Astrocyte (in vitro differentiated cells and primary cell): ENCODE results near the gene SLC37A1. TPM values are rescaled to one million over a fixed set of nuclear protein-coding genes. Genes with fewer than 3 reads are reported as not detected.

Experiments
- DNase-seq: peaks from one replicate; pipeline ENCODE4 v3.0.0-alpha.2; 2010; ENCODE audit warnings: low read depth
- FAIRE-seq: peaks from 2 replicates; lab custom pipeline; 2011; peaks lifted over from hg19 to GRCh38; lab: Jason Lieb, UNC
- H2AFZ ChIP-seq: 2 replicates; pipeline ENCODE4 v1.6.0; 2012; ENCODE audit warnings: low read depth, low read length, inconsistent platforms
- H3K27ac ChIP-seq: 2 replicates; pipeline ENCODE4 v1.5.1; 2011; ENCODE audit warnings: low read depth, low read length, inconsistent platforms
- H3K27me3 ChIP-seq: 2 replicates; pipeline ENCODE4 v1.6.0; 2011; ENCODE audit warnings: low read length, inconsistent platforms; ENCODE audit not compliant: insufficient read depth
- H3K36me3 ChIP-seq: 2 replicates; pipeline ENCODE4 v1.5.1; 2011; ENCODE audit warnings: low read length, inconsistent platforms; ENCODE audit not compliant: insufficient read depth
- H3K4me1 ChIP-seq: 2 replicates; pipeline ENCODE4 v1.5.1; 2011; ENCODE audit warnings: low read length, inconsistent platforms; ENCODE audit not compliant: insufficient read depth
- H3K4me2 ChIP-seq: 2 replicates; pipeline ENCODE4 v1.6.0; 2012; ENCODE audit warnings: low read length, inconsistent platforms
- H3K4me3 ChIP-seq: 2 replicates; pipeline ENCODE4 v1.5.1; 2011; ENCODE audit warnings: low read depth, mild to moderate bottlenecking, low read length, inconsistent platforms; ENCODE audit not compliant: insufficient read depth
- H3K79me2 ChIP-seq: 2 replicates; pipeline ENCODE4 v1.6.0; 2012; ENCODE audit warnings: mild to moderate bottlenecking, low read length, inconsistent platforms; ENCODE audit not compliant: insufficient read depth
- H3K9ac ChIP-seq: 2 replicates; pipeline ENCODE4 v1.6.0; 2012; ENCODE audit warnings: mild to moderate bottlenecking, low read length, inconsistent platforms
- H3K9me3 ChIP-seq: 2 replicates; pipeline ENCODE4 v1.5.1; 2012; ENCODE audit warnings: low read depth, mild to moderate bottlenecking, low read length, inconsistent platforms; ENCODE audit not compliant: insufficient read depth
- H4K20me1 ChIP-seq: 2 replicates; pipeline ENCODE4 v1.6.0; 2012; ENCODE audit warnings: low read length, inconsistent platforms; ENCODE audit not compliant: insufficient read depth
- H3K27ac Mint-ChIP-seq: one replicate; pipeline ENCODE4 v1.8.0; 2021; ENCODE audit warnings: mild to moderate bottlenecking, mixed read lengths; ENCODE audit not compliant: unreplicated experiment
- H3K27me3 Mint-ChIP-seq: one replicate; pipeline ENCODE4 v1.8.0; 2021; ENCODE audit warnings: low read depth, mixed read lengths; ENCODE audit not compliant: unreplicated experiment
- H3K36me3 Mint-ChIP-seq: one replicate; pipeline ENCODE4 v1.8.0; 2021; ENCODE audit warnings: low read depth, mixed read lengths; ENCODE audit not compliant: unreplicated experiment
- H3K4me1 Mint-ChIP-seq: one replicate; pipeline ENCODE4 v1.8.0; 2021; ENCODE audit warnings: low read depth, mixed read lengths; ENCODE audit not compliant: unreplicated experiment
- H3K4me3 Mint-ChIP-seq: one replicate; pipeline ENCODE4 v1.8.0; 2021; ENCODE audit warnings: mild to moderate bottlenecking, moderate library complexity, mixed read lengths; ENCODE audit not compliant: unreplicated experiment
- H3K9me3 Mint-ChIP-seq: one replicate; pipeline ENCODE4 v1.8.0; 2021; ENCODE audit warnings: mild to moderate bottlenecking, mixed read lengths; ENCODE audit not compliant: unreplicated experiment
- CTCF ChIP-seq: IDR thresholded peaks from 2 replicates; pipeline ENCODE4 v1.5.1; 2011; ENCODE audit warnings: low read depth, mild to moderate bottlenecking, inconsistent platforms, low read length, moderate library complexity; ENCODE audit not compliant: insufficient read depth
- EZH2 ChIP-seq: IDR thresholded peaks from 2 replicates; pipeline ENCODE4 v1.6.1; 2012; ENCODE audit warnings: mild to moderate bottlenecking, low read length, inconsistent platforms; ENCODE audit not compliant: insufficient read depth
- total RNA-seq: library from RNA; stranded (reverse); gene quantifications from 2 replicates; pipeline ENCODE4 v1.2.1, GENCODE V29; 2021

Gene SLC37A1
- total RNA-seq, 1 donor from 2014 or later = 6.9 TPM

GRCh38 chr21:42544544-42544943 lies 30.9 kb downstream of the SLC37A1 start:
- FAIRE-seq = no peak
- DNase-seq = no peak
- H3K9me3 Mint-ChIP-seq = no peaks in the 10 kb centered on the region
- no peak overlapping the region for H3K4me3 ChIP-seq
- H3K36me3 Mint-ChIP-seq = peaks cover 15% of the 10 kb centered on the region
- H3K9me3 ChIP-seq = no peaks in the 10 kb centered on the region
- no peak overlapping the region for H3K4me3 Mint-ChIP-seq
- H3K27me3 Mint-ChIP-seq = peaks cover 26% of the 10 kb centered on the region
- no peaks in the 10 kb centered on the region for H3K79me2 ChIP-seq
- H3K4me1 ChIP-seq = no peaks in the 10 kb centered on the region
- H3K4me1 Mint-ChIP-seq = no peaks in the 10 kb centered on the region
- no peaks in the 10 kb centered on the region for H3K36me3 ChIP-seq
- H3K27ac Mint-ChIP-seq = peak overlapping the region; percentile 59
- TF ChIP-seq CTCF = no peak
- TF ChIP-seq EZH2 = no peak
- H3K4me2 ChIP-seq = no peak overlapping the region
- H3K27ac ChIP-seq = no peak overlapping the region
- no peaks in the 10 kb centered on the region for H4K20me1 ChIP-seq
- H2AFZ ChIP-seq = no peak overlapping the region
- H3K27me3 ChIP-seq = no peaks in the 10 kb centered on the region
- no peak overlapping the region for H3K9ac ChIP-seq

DNA sequence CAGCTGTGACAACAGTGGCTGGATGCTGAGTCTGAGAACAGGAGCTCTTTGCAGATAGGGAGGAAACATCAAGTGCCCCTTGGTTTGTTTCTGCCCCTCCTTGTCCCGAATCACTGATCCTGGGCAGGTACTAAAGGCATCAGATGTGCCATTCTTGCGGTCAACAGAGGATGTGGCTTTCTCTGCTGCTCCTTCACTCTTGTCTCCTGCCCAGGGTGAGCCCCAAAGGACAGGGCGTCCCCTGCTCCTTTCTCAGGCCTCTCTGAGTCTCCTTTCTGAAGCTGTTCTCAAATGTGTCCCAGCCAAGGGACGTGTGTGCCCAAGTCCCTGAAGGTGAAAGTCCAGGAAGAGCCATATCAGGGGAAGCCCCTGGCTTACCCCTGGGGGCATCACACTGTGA lies 31.7 kb downstream of the SLC37A1 start:
- H3K9me3 ChIP-seq = no peaks in the 10 kb centered on the region
- FAIRE-seq = no peak
- Mint-ChIP-seq H3K9me3 (no peaks in the 10 kb centered on the region), H3K36me3 (peaks cover 15% of the 10 kb centered on the region), H3K27me3 (peaks cover 20% of the 10 kb centered on the region), H3K4me3 (no peak overlapping the region), H3K27ac (no peak overlapping the region), H3K4me1 (no peaks in the 10 kb centered on the region)
- no peaks in the 10 kb centered on the region for H3K79me2 ChIP-seq
- no peak for DNase-seq
- no peaks in the 10 kb centered on the region for H3K4me1 ChIP-seq
- TF ChIP-seq CTCF (no peak), EZH2 (no peak)
- no peak overlapping the region for H2AFZ ChIP-seq
- H4K20me1 ChIP-seq = no peaks in the 10 kb centered on the region
- no peak overlapping the region for H3K9ac ChIP-seq
- no peaks in the 10 kb centered on the region for H3K36me3 ChIP-seq
- H3K27me3 ChIP-seq = no peaks in the 10 kb centered on the region
- H3K27ac ChIP-seq = no peak overlapping the region
- no peak overlapping the region for H3K4me2 ChIP-seq
- no peak overlapping the region for H3K4me3 ChIP-seq

- FAIRE-seq = no peak
- H3K9me3 ChIP-seq = no peaks in the 10 kb centered on the region
- Mint-ChIP-seq H3K4me1 (no peaks in the 10 kb centered on the region), H3K27me3 (peaks cover 19% of the 10 kb centered on the region), H3K4me3 (no peak overlapping the region), H3K36me3 (peaks cover 15% of the 10 kb centered on the region), H3K27ac (no peak overlapping the region), H3K9me3 (no peaks in the 10 kb centered on the region)
- no peak overlapping the region for H3K4me2 ChIP-seq
- TF ChIP-seq EZH2 (no peak), CTCF (no peak)
- H3K36me3 ChIP-seq = no peaks in the 10 kb centered on the region
- H3K4me1 ChIP-seq = no peaks in the 10 kb centered on the region
- no peak overlapping the region for H3K4me3 ChIP-seq
- H3K79me2 ChIP-seq = no peaks in the 10 kb centered on the region
- no peaks in the 10 kb centered on the region for H3K27me3 ChIP-seq
- H3K9ac ChIP-seq = no peak overlapping the region
- H2AFZ ChIP-seq = no peak overlapping the region
- no peak overlapping the region for H3K27ac ChIP-seq
- no peaks in the 10 kb centered on the region for H4K20me1 ChIP-seq
- DNase-seq = no peak
Observed at GRCh38 chr21:42545745-42546144, 32.1 kb downstream of the SLC37A1 start.
